Vagina (tissue), 2 donors: ENCODE results near the gene DPM3. TPM values are rescaled to one million over a fixed set of nuclear protein-coding genes. Genes with fewer than 3 reads are reported as not detected.

Experiments used
- DNase-seq, 2 donors: peaks; one replicate each; pipeline ENCODE4 v3.0.0-alpha.2; 2017; ENCODE audit errors: extremely low spot score in 2 of 2
- H3K27ac ChIP-seq: fragments of 200-600 bp; sonication (generic); one replicate; pipeline ENCODE4 v1.5.1; 2019
- H3K27me3 ChIP-seq: fragments of 200-600 bp; sonication (generic); one replicate; pipeline ENCODE4 v1.5.1; 2019
- H3K36me3 ChIP-seq, 2 donors: fragments of 200-600 bp; sonication (generic); one replicate each; pipeline ENCODE4 v1.5.1; 2017 to 2019
- H3K4me1 ChIP-seq: fragments of 200-600 bp; sonication (generic); one replicate; pipeline ENCODE4 v1.5.1; 2019
- H3K4me3 ChIP-seq, 2 donors: fragments of 200-600 bp; sonication (generic); 1 replicate in 1 of 2; 2 replicates in 1 of 2; pipeline ENCODE4 v1.5.1; 2016 to 2019
- H3K9me3 ChIP-seq: fragments of 200-600 bp; sonication (generic); one replicate; pipeline ENCODE4 v1.5.1; 2019
- CTCF ChIP-seq, 3 experiments: fragments of 450-650 bp in 2 of 3; fragments of 200-600 bp in 1 of 3; sonication (generic) in 1 of 3; IDR thresholded peaks; one replicate each; pipeline ENCODE4 v1.5.1; 2017 to 2019; ENCODE audit warnings: antibody characterized with exemption in 3 of 3, mild to moderate bottlenecking in 2 of 3, moderate library complexity in 2 of 3
- POLR2A ChIP-seq, 2 donors: fragments of 450-650 bp; IDR thresholded peaks; one replicate each; pipeline ENCODE4 v1.6.1; 2017; ENCODE audit warnings: antibody characterized with exemption in 2 of 2, mild to moderate bottlenecking in 2 of 2, moderate library complexity in 2 of 2
- POLR2AphosphoS5 ChIP-seq, 2 donors: sonication (generic); formaldehyde crosslinking; IDR thresholded peaks; one replicate each; pipeline ENCODE4 v1.9.0; 2017; ENCODE audit warnings: antibody characterized with exemption in 2 of 2, mild to moderate bottlenecking in 2 of 2, low read depth in 1 of 2; ENCODE audit not compliant: insufficient read depth in 1 of 2
- intact Hi-C: fragments of 100-400 bp; cut with DNase I; formaldehyde crosslinking; loops from one replicate; pipeline ENCODE4 v1.15.1; 2023
- total RNA-seq: library from RNA; depleted of rRNA; stranded (reverse); fragments of >200 nt; gene quantifications from one replicate; pipeline ENCODE4 v1.2.3, GENCODE V29; 2016

Gene DPM3
- total RNA-seq, 1 donor from 2014 or later = 114 TPM

- no peaks in the 10 kb centered on the region for H3K27me3 ChIP-seq
- no peaks in the 10 kb centered on the region for H3K4me1 ChIP-seq
- H3K27ac ChIP-seq = no peak overlapping the region
- H3K36me3 ChIP-seq = no peaks in the 10 kb centered on the region
- H3K4me3 ChIP-seq = no peak overlapping the region
- intact Hi-C loops = no loop called here
- DNase-seq = no peak
- H3K9me3 ChIP-seq = no peaks in the 10 kb centered on the region
- TF ChIP-seq POLR2A (IDR thresholded peaks at IDR 0.05) = no peak
- TF ChIP-seq POLR2AphosphoS5 (IDR thresholded peaks at IDR 0.05; ENCODE audit: insufficient read depth in 1 of 2, low read depth in 1 of 2) = no peak
- TF ChIP-seq CTCF (IDR thresholded peaks at IDR 0.05) = no peak
Measured at GRCh38 chr1:155104605-155105534, 35.5 kb downstream of the DPM3 start.

- H3K36me3 ChIP-seq = no peaks in the 10 kb centered on the region
- intact Hi-C loops = no loop called here
- TF ChIP-seq CTCF (IDR thresholded peaks at IDR 0.05) (no peak), POLR2A (IDR thresholded peaks at IDR 0.05) (no peak), POLR2AphosphoS5 (IDR thresholded peaks at IDR 0.05; ENCODE audit: insufficient read depth in 1 of 2, low read depth in 1 of 2) (no peak)
Measured at GRCh38 chr1:155103325-155103724, 37.0 kb downstream of the DPM3 start.

GRCh38 chr1:155099331-155099730, 41.0 kb downstream of the DPM3 start:
- H3K36me3 ChIP-seq = no peaks in the 10 kb centered on the region
- H3K4me3 ChIP-seq = no peak overlapping the region
- DNase-seq = no peak
- H3K9me3 ChIP-seq = no peaks in the 10 kb centered on the region
- intact Hi-C loops = no loop called here
- no peaks in the 10 kb centered on the region for H3K27me3 ChIP-seq
- TF ChIP-seq POLR2A (IDR thresholded peaks at IDR 0.05) (no peak), POLR2AphosphoS5 (IDR thresholded peaks at IDR 0.05; ENCODE audit: insufficient read depth in 1 of 2, low read depth in 1 of 2) (no peak), CTCF (IDR thresholded peaks at IDR 0.05) (no peak)
- peaks cover 3% of the 10 kb centered on the region for H3K4me1 ChIP-seq
- H3K27ac ChIP-seq = no peak overlapping the region

More at GRCh38 chr1:155103325-155103724, 37.0 kb downstream of the DPM3 start:
- Histone ChIP-seq H3K27me3 (no peaks in the 10 kb centered on the region), H3K27ac (no peak overlapping the region), H3K4me1 (no peaks in the 10 kb centered on the region), H3K4me3 (no peak overlapping the region), H3K9me3 (no peaks in the 10 kb centered on the region)
- DNase-seq = no peak

GRCh38 chr1:155094622-155094948, 45.7 kb downstream of the DPM3 start:
- Histone ChIP-seq H3K4me1 (peaks cover 24% of the 10 kb centered on the region), H3K36me3 (no peaks in the 10 kb centered on the region), H3K27ac (no peak overlapping the region), H3K4me3 (no peak overlapping the region), H3K27me3 (no peaks in the 10 kb centered on the region), H3K9me3 (no peaks in the 10 kb centered on the region)
- intact Hi-C loops = loop anchor here (5.0 kb wide), 1 partner anchor 38 kb away; no protein-coding TSS in a partner anchor
- TF ChIP-seq POLR2AphosphoS5 (IDR thresholded peaks at IDR 0.05; ENCODE audit: insufficient read depth in 1 of 2, low read depth in 1 of 2) (no peak), CTCF (IDR thresholded peaks at IDR 0.05) (no peak), POLR2A (IDR thresholded peaks at IDR 0.05) (no peak)
- DNase-seq = no peak
